ENCODE data around the gene DDX54. TPM values are rescaled to one million over a fixed set of nuclear protein-coding genes. Genes with fewer than 3 reads are reported as not detected.
A peak's percentile ranks its signal among the peaks of the same experiment; 100 is the strongest.

Gene DDX54
- total RNA-seq, 1 donor from 2014 or later = 36.9 TPM

DNA sequence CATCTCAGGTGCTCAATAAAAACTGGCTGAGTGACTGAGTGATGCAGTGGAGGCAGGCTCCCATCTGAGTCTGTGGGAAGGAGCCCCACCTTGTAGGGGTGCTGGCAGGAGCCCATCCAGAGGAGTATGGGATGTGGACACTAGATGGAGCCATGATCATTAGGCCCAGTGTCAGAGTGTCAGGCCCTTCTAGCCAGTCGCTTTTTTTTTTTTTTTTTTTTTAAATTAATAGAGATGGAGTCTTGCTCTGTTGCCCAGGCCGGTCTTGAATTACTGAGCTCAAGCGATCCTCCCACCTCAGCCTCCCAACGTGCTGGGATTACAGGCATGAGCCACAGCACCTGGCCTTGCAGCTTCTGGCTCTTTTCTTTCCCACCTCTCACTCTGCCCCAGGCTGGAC lies 11.7 kb upstream of the DDX54 start:
- Mint-ChIP-seq H3K4me3 (no peak overlapping the region), H3K9me3 (no peaks in the 10 kb centered on the region), H3K27ac (peak overlapping the region; percentile 83), H3K36me3 (peaks cover 5% of the 10 kb centered on the region), H3K4me1 (peaks cover 31% of the 10 kb centered on the region), H3K27me3 (ENCODE audit: insufficient read depth, low read depth) (peaks cover 12% of the 10 kb centered on the region)
- Histone ChIP-seq H3K4me1 (peaks cover 9% of the 10 kb centered on the region), H3K9me3 (ENCODE audit: low read depth) (no peaks in the 10 kb centered on the region), H3K9ac (no peak overlapping the region), H3K79me2 (ENCODE audit: low read depth) (no peaks in the 10 kb centered on the region), H2AFZ (replicated peaks) (no peak overlapping the region), H4K20me1 (ENCODE audit: low read depth) (no peaks in the 10 kb centered on the region), H3K4me2 (no peak overlapping the region), H3K27ac (no peak overlapping the region), H3F3A (ENCODE audit: low read depth) (peaks cover 2% of the 10 kb centered on the region), H3K36me3 (no peaks in the 10 kb centered on the region), H3K27me3 (no peaks in the 10 kb centered on the region), H3K4me3 (no peak overlapping the region)
- TF ChIP-seq EZH2 (IDR thresholded peaks at IDR 0.05) (no peak), EZH2phosphoT487 (IDR thresholded peaks at IDR 0.05) (no peak)
- TF ChIP-seq, protein P1, sequence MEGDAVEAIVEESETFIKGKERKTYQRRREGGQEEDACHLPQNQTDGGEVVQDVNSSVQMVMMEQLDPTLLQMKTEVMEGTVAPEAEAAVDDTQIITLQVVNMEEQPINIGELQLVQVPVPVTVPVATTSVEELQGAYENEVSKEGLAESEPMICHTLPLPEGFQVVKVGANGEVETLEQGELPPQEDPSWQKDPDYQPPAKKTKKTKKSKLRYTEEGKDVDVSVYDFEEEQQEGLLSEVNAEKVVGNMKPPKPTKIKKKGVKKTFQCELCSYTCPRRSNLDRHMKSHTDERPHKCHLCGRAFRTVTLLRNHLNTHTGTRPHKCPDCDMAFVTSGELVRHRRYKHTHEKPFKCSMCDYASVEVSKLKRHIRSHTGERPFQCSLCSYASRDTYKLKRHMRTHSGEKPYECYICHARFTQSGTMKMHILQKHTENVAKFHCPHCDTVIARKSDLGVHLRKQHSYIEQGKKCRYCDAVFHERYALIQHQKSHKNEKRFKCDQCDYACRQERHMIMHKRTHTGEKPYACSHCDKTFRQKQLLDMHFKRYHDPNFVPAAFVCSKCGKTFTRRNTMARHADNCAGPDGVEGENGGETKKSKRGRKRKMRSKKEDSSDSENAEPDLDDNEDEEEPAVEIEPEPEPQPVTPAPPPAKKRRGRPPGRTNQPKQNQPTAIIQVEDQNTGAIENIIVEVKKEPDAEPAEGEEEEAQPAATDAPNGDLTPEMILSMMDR (IDR thresholded peaks at IDR 0.05) = peak; percentile 56
- DNase-seq (ENCODE audit: low spot score) = peak; percentile 63

DNA sequence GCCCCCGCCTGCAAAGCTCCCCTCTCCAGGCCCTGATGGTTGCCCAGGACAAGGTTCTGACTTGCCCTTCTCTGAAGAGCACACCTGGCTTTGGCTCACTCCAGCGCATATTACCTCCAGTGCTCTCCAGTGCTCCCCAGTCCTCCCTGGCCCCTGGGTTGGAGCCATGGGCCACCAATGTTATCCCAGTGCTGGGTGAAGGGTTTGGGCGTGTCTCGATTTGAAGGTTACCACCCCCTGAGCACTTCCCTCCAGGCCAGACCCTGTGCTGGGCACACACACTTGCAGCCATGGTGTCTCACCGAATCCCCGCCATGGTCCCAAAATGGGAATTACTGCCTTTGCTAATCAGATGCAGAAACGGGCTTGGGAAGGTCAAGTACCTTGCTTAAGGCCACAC lies 11.3 kb upstream of the DDX54 start:
- H3K27me3 Mint-ChIP-seq (ENCODE audit: insufficient read depth, low read depth) = peaks cover 12% of the 10 kb centered on the region
- no peaks in the 10 kb centered on the region for H3K27me3 ChIP-seq
- TF ChIP-seq EZH2phosphoT487 (IDR thresholded peaks at IDR 0.05) = no peak
- TF ChIP-seq, protein P1 (IDR thresholded peaks at IDR 0.05) = no peak
- no peak for TF ChIP-seq EZH2 (IDR thresholded peaks at IDR 0.05)

DNA sequence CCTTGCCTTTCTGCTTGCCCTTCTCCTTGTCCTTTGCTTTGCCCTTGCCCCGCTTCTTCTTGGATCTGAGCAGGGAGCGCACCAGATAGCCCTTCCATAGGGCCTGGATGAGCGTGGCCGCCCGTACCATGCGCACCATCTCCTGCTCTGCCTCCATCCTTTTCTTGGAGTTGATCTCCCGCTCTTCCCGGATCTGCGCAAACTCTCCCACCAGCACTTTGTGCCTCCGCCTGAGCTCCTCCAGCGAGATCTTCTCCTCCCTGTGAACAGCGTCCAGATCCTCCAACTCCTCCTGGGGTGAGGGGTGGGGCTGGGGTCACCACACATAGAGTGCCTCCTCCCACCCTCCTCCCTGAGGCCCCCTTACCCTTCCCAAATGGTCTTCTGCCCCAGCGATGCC lies 10.3 kb upstream of the DDX54 start:
- Mint-ChIP-seq H3K36me3 (peaks cover 10% of the 10 kb centered on the region), H3K4me3 (peak overlapping the region; percentile 30), H3K27me3 (ENCODE audit: insufficient read depth, low read depth) (peaks cover 9% of the 10 kb centered on the region), H3K4me1 (peaks cover 36% of the 10 kb centered on the region), H3K27ac (peak overlapping the region; percentile 81), H3K9me3 (no peaks in the 10 kb centered on the region)
- Histone ChIP-seq H4K20me1 (ENCODE audit: low read depth) (no peaks in the 10 kb centered on the region), H3K4me2 (no peak overlapping the region), H3K9ac (no peak overlapping the region), H3K27ac (no peak overlapping the region), H3K27me3 (no peaks in the 10 kb centered on the region), H3K4me3 (no peak overlapping the region), H2AFZ (replicated peaks) (no peak overlapping the region), H3K4me1 (peaks cover 9% of the 10 kb centered on the region), H3K79me2 (ENCODE audit: low read depth) (no peaks in the 10 kb centered on the region), H3F3A (ENCODE audit: low read depth) (peaks cover 2% of the 10 kb centered on the region), H3K9me3 (ENCODE audit: low read depth) (no peaks in the 10 kb centered on the region), H3K36me3 (no peaks in the 10 kb centered on the region)
- DNase-seq (ENCODE audit: low spot score) = no peak
- TF ChIP-seq EZH2 (IDR thresholded peaks at IDR 0.05) = no peak
- TF ChIP-seq, protein P1 (IDR thresholded peaks at IDR 0.05) = no peak
- TF ChIP-seq EZH2phosphoT487 (IDR thresholded peaks at IDR 0.05) = no peak

More for the DNA sequence above, 11.3 kb upstream of the DDX54 start:
- Histone ChIP-seq H3K4me3 (no peak overlapping the region), H3K4me2 (no peak overlapping the region), H3K79me2 (ENCODE audit: low read depth) (no peaks in the 10 kb centered on the region), H3K4me1 (peaks cover 9% of the 10 kb centered on the region), H4K20me1 (ENCODE audit: low read depth) (no peaks in the 10 kb centered on the region), H3K9ac (no peak overlapping the region), H3K36me3 (no peaks in the 10 kb centered on the region), H3F3A (ENCODE audit: low read depth) (peaks cover 2% of the 10 kb centered on the region), H2AFZ (replicated peaks) (no peak overlapping the region), H3K9me3 (ENCODE audit: low read depth) (no peaks in the 10 kb centered on the region), H3K27ac (no peak overlapping the region)
- Mint-ChIP-seq H3K36me3 (peaks cover 7% of the 10 kb centered on the region), H3K27ac (no peak overlapping the region), H3K9me3 (no peaks in the 10 kb centered on the region), H3K4me3 (no peak overlapping the region), H3K4me1 (peaks cover 33% of the 10 kb centered on the region)
- DNase-seq (ENCODE audit: low spot score) = no peak
